ENCODE measurements around the gene EGLN3. TPM values are rescaled to one million over a fixed set of nuclear protein-coding genes. Genes with fewer than 3 reads are reported as not detected.
"Not testable (repeated sequence)": the region's sequence is repeated elsewhere in the genome, so short reads cannot be mapped to it uniquely, and the experiment has no call there.

EGLN3 gene
- total RNA-seq, 2 donors from 2014 or later: 10.8 to 11.4 TPM

GRCh38 chr14:33986804-33987203 lies 35.9 kb upstream of the EGLN3 start:
- Histone ChIP-seq H3K27me3 (replicated peaks; ENCODE audit: insufficient read depth) (no peaks in the 10 kb centered on the region), H3K4me1 (ENCODE audit: control insufficient read depth in 1 of 2, low read depth in 2 of 2) (peaks cover 12 to 33% of the 10 kb centered on the region in 2 donors), H3K9me3 (no peaks in the 10 kb centered on the region), H3K27ac (peak overlapping the region; percentile 45 to 57), H3K4me3 (no peak overlapping the region), H3K36me3 (no peaks in the 10 kb centered on the region)
- no peak for DNase-seq (ENCODE audit: low spot score)
- ATAC-seq (ENCODE audit: insufficient number of reproducible peaks, low FRiP score, low read depth): peak; percentile 88
- TF ChIP-seq CTCF (IDR thresholded peaks at IDR 0.05): no peak

- Histone ChIP-seq H3K36me3 (no peaks in the 10 kb centered on the region), H3K9me3 (no peaks in the 10 kb centered on the region), H3K4me1 (ENCODE audit: control insufficient read depth in 1 of 2, low read depth in 2 of 2) (peaks cover 12 to 31% of the 10 kb centered on the region in 2 donors), H3K27ac (no peak overlapping the region), H3K4me3 (no peak overlapping the region), H3K27me3 (replicated peaks; ENCODE audit: insufficient read depth) (no peaks in the 10 kb centered on the region)
- no peak for DNase-seq (ENCODE audit: low spot score)
- TF ChIP-seq CTCF (IDR thresholded peaks at IDR 0.05): no peak
- ATAC-seq (ENCODE audit: insufficient number of reproducible peaks, low FRiP score, low read depth): no peak
Observed at GRCh38 chr14:33985242-33985641, 34.4 kb upstream of the EGLN3 start.

- no peak overlapping the region for H3K4me3 ChIP-seq
- no peaks in the 10 kb centered on the region for H3K27me3 ChIP-seq (replicated peaks; ENCODE audit: insufficient read depth)
- no peaks in the 10 kb centered on the region for H3K9me3 ChIP-seq
- no peaks in the 10 kb centered on the region for H3K36me3 ChIP-seq
- H3K27ac ChIP-seq: no peak overlapping the region
- no peak for ATAC-seq (ENCODE audit: insufficient number of reproducible peaks, low FRiP score, low read depth)
- no peak for DNase-seq (ENCODE audit: low spot score)
- no peak for TF ChIP-seq CTCF (IDR thresholded peaks at IDR 0.05)
- no peaks in the 10 kb centered on the region for H3K4me1 ChIP-seq (ENCODE audit: control insufficient read depth in 1 of 2, low read depth in 2 of 2)
Observed at GRCh38 chr14:33979613-33980276, 28.9 kb upstream of the EGLN3 start.

GRCh38 chr14:33978892-33979612 lies 28.2 kb upstream of the EGLN3 start:
- no peaks in the 10 kb centered on the region for H3K9me3 ChIP-seq
- no peak overlapping the region for H3K27ac ChIP-seq
- H3K36me3 ChIP-seq: no peaks in the 10 kb centered on the region
- H3K4me3 ChIP-seq: no peak overlapping the region
- no peak for TF ChIP-seq CTCF (IDR thresholded peaks at IDR 0.05)
- ATAC-seq (ENCODE audit: insufficient number of reproducible peaks, low FRiP score, low read depth): no peak
- no peaks in the 10 kb centered on the region for H3K4me1 ChIP-seq (ENCODE audit: control insufficient read depth in 1 of 2, low read depth in 2 of 2)
- no peaks in the 10 kb centered on the region for H3K27me3 ChIP-seq (replicated peaks; ENCODE audit: insufficient read depth)
- DNase-seq (ENCODE audit: low spot score): no peak

GRCh38 chr14:33972583-33973081 lies 21.8 kb upstream of the EGLN3 start:
- H3K27ac ChIP-seq: no peak overlapping the region
- DNase-seq (ENCODE audit: low spot score): no peak

GRCh38 chr14:33969846-33970245 lies 19.0 kb upstream of the EGLN3 start:
- not testable (repeated sequence) for H3K4me3 ChIP-seq; H3K4me1 ChIP-seq (ENCODE audit: control insufficient read depth in 1 of 2, low read depth in 2 of 2); ATAC-seq (ENCODE audit: insufficient number of reproducible peaks, low FRiP score, low read depth); DNase-seq (ENCODE audit: low spot score); H3K27me3 ChIP-seq (replicated peaks; ENCODE audit: insufficient read depth); H3K9me3 ChIP-seq; H3K27ac ChIP-seq; H3K36me3 ChIP-seq

More at GRCh38 chr14:33972583-33973081, 21.8 kb upstream of the EGLN3 start:
- H3K4me1 ChIP-seq (ENCODE audit: control insufficient read depth in 1 of 2, low read depth in 2 of 2): no peaks in the 10 kb centered on the region
- H3K4me3 ChIP-seq: no peak overlapping the region
- no peak for ATAC-seq (ENCODE audit: insufficient number of reproducible peaks, low FRiP score, low read depth)
- no peak for TF ChIP-seq CTCF (IDR thresholded peaks at IDR 0.05)
- H3K27me3 ChIP-seq (replicated peaks; ENCODE audit: insufficient read depth): no peaks in the 10 kb centered on the region
- H3K9me3 ChIP-seq: peaks cover 4% of the 10 kb centered on the region
- H3K36me3 ChIP-seq: no peaks in the 10 kb centered on the region
